Brain microvascular endothelial cell (primary cell): ENCODE measurements around the gene CHTOP.

Experiments
- DNase-seq: peaks from one replicate; pipeline ENCODE4 v3.0.0-alpha.2; 2020
- H3K27ac ChIP-seq: fragments of 250-450 bp; sonication (Bioruptor Pico); 2 replicates; pipeline ENCODE4 v1.5.1; 2020; ENCODE audit warnings: mild to moderate bottlenecking, moderate library complexity
- H3K27me3 ChIP-seq: fragments of 250-450 bp; sonication (Bioruptor Pico); replicated peaks from 2 replicates; pipeline ENCODE4 v1.5.1; 2020; ENCODE audit warnings: mild to moderate bottlenecking
- H3K36me3 ChIP-seq: fragments of 250-450 bp; sonication (Bioruptor Pico); replicated peaks from 2 replicates; pipeline ENCODE4 v1.5.1; 2020; ENCODE audit warnings: mild to moderate bottlenecking
- H3K4me3 ChIP-seq: 2 replicates; pipeline ENCODE4 v1.5.1; 2011; ENCODE audit warnings: low read depth, mild to moderate bottlenecking, control low read depth, low read length, moderate library complexity
- in situ Hi-C: cut with HindIII; loops from 2 replicates; pipeline ENCODE4 v1.10.0; 2017; ENCODE audit warnings: low sequenced_read_pairs, low pct_ligation_motif_present
- TF ChIP-seq, protein P1 (sequence below): IDR thresholded peaks from 2 replicates; pipeline ENCODE4 v1.5.1; 2011; ENCODE audit warnings: low read depth, mild to moderate bottlenecking, moderate library complexity, low read length, control low read depth, inconsistent platforms; ENCODE audit errors: missing control alignments

Gene CHTOP

DNA sequence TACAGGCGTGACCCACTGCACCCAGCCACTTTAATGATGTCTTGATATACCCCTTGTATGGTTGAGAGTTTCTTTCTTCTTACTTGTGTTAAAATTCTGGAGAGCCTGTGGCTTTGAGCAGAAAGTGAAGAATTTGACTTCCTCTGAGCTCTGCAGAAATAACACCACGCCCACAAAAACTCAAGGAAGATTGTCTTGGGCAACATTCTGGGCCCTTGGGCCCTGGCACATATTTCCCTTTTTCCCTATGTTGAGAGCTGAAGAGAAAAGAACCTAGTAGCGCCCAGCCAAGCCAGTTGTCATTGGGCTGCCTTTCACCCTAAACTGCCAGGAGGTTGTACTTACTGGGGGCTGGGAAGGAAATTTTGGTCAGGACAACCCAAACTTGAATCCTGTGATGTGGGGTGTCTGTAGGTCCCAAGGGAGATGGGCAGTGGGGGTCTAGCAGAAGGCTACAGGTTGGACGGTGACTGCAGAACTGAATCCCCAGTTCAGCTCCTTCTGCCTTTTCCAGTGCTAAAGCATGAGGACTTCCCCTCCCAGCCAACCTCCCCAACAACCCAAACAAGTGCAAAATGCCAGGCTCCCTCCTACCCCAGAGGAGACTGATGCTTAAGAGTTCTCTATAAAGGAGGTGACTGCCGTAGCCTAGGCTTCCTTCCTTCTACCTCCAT lies 12.9 kb downstream of the CHTOP start:
- no peak for DNase-seq
- TF ChIP-seq, protein P1, sequence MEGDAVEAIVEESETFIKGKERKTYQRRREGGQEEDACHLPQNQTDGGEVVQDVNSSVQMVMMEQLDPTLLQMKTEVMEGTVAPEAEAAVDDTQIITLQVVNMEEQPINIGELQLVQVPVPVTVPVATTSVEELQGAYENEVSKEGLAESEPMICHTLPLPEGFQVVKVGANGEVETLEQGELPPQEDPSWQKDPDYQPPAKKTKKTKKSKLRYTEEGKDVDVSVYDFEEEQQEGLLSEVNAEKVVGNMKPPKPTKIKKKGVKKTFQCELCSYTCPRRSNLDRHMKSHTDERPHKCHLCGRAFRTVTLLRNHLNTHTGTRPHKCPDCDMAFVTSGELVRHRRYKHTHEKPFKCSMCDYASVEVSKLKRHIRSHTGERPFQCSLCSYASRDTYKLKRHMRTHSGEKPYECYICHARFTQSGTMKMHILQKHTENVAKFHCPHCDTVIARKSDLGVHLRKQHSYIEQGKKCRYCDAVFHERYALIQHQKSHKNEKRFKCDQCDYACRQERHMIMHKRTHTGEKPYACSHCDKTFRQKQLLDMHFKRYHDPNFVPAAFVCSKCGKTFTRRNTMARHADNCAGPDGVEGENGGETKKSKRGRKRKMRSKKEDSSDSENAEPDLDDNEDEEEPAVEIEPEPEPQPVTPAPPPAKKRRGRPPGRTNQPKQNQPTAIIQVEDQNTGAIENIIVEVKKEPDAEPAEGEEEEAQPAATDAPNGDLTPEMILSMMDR: no peak
- H3K36me3 ChIP-seq: peaks cover 43% of the 10 kb centered on the region
- no peaks in the 10 kb centered on the region for H3K27me3 ChIP-seq
- no peak overlapping the region for H3K27ac ChIP-seq
- H3K4me3 ChIP-seq: no peak overlapping the region
- in situ Hi-C loops: no loop called here

DNA sequence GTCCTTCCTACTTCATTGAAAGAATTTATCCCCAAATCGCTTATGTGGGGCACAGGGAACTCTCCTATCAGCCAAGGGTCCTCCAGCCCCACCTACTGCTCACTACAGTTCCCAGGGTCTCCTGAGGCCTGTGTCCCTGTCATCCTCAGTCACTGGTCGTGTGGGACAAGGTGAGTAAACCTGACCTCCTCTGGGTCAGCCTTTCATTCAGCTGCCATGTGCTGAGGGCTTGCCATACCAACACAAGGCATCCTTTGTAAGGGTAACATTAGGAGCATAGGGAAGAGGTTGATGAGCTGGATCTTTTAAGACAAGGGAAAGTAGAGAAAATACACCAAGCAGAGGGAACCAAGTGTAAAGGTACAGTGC lies 13.5 kb downstream of the CHTOP start:
- no peak overlapping the region for H3K27ac ChIP-seq
- peaks cover 38% of the 10 kb centered on the region for H3K36me3 ChIP-seq
- H3K4me3 ChIP-seq: no peak overlapping the region
- TF ChIP-seq, protein P1: peak; percentile 6
- no peaks in the 10 kb centered on the region for H3K27me3 ChIP-seq
- no peak for DNase-seq
- in situ Hi-C loops: no loop called here

DNA sequence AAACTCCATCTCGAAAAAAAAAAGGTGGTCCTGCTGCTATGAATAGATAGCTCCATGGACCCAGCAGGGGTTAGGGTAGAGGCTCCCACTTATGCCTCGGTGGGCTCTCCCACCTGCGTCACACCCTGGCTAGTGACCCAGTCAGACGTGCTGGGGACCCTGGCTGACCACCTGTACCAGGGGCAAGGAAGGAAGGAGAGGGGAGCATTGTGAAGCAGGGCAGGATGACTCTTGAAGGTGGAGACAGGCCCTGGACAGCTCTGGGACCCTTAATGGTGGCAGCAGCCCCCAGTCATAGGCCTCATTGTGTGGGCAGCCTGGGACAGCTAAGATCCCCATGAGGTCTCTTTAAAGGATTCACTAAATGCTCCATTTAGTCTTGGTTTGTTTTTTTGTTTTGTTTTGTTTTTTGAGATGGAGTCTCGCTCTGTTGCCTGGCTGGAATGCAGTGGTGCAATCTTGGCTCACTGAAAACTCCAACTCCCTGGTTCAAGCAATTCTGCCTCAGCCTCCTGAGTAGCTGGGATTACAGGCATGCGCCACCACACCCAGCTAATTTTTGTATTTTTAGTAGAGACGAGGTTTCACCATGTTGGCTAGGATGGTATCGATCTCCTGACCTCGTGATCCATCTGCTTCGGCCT lies 14.3 kb downstream of the CHTOP start:
- in situ Hi-C loops: no loop called here
- no peak for DNase-seq
- TF ChIP-seq, protein P1: no peak

DNA sequence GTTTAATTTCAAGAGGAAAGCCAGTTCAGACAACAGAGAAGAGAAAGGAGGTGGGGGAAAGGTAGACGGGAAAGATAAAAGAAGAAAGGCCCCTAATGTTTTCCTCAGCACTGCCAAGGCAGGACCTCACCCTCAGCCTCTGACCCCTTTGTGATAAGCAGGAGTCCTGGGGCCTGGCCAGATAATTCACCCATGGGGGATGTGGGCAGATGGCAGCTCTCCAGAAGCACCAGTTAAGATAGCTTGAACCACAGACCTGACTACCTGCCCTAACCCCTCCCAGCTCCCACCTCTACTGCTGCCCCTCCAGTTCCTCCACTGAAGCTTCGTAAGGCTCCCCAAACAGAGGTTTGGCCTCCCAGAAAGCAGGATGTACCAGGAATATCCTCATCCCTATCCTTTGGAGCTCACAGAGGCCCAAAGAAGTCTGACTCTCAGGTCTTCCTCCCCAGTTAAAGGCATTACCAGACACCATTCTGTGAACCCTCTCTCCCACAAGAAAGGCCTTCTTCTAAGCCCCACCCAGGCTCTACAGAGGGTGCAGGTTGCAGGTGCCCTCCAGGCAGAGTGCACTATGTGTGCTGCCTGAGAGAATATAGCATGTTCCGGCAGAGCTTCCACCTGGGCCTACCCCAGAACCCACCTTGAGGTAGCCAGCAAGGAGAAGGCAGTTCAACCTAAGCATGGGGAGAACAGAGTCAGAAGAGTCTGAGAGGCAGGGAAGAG lies 15.4 kb downstream of the CHTOP start:
- Histone ChIP-seq H3K27ac (no peak overlapping the region), H3K27me3 (no peaks in the 10 kb centered on the region), H3K4me3 (no peak overlapping the region), H3K36me3 (peaks cover 19% of the 10 kb centered on the region)
- no peak for DNase-seq
- in situ Hi-C loops: no loop called here
- TF ChIP-seq, protein P1: no peak

More for the DNA sequence above, 14.3 kb downstream of the CHTOP start:
- Histone ChIP-seq H3K27ac (no peak overlapping the region), H3K27me3 (no peaks in the 10 kb centered on the region), H3K36me3 (peaks cover 30% of the 10 kb centered on the region), H3K4me3 (no peak overlapping the region)

DNA sequence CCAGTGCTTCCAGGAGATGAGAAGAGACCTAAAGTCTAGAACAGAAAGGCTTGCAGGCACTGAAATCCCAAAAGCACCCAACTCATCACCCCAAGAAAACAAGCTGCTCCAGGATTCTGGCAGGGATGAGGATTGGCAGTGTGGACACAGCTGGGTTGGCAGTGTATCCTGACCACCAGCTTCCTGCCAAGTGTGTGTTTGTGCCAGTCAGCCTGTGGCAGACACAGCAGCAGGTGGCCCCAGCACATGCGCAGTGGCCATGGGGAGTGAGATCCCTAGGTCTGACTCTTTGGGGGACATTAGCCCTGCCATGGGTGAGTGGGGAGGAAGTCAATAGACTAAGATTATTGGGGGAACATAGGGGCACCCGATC lies 16.0 kb downstream of the CHTOP start:
- H3K27ac ChIP-seq: no peak overlapping the region
- no peaks in the 10 kb centered on the region for H3K27me3 ChIP-seq
- no peak overlapping the region for H3K4me3 ChIP-seq
- in situ Hi-C loops: no loop called here
- no peak for DNase-seq
- H3K36me3 ChIP-seq: peaks cover 17% of the 10 kb centered on the region
- TF ChIP-seq, protein P1: no peak
